Stimulated activated CD4-positive, alpha-beta T cell treated with anti-CD3 and anti-CD28 coated beads, TNF-alpha, amount 100 ng/mL, for 1 hour (primary cell): Measurements from ENCODE around the gene SSC4D.
"Not testable (repeated sequence)": the region's sequence is repeated elsewhere in the genome, so short reads cannot be mapped to it uniquely, and the experiment has no call there.

Experiments
- DNase-seq, 3 donors: peaks; one replicate each; pipeline ENCODE4 v3.0.0-alpha.2; 2020; ENCODE audit warnings: low read depth in 3 of 3, low spot score in 1 of 3

SSC4D gene

DNA sequence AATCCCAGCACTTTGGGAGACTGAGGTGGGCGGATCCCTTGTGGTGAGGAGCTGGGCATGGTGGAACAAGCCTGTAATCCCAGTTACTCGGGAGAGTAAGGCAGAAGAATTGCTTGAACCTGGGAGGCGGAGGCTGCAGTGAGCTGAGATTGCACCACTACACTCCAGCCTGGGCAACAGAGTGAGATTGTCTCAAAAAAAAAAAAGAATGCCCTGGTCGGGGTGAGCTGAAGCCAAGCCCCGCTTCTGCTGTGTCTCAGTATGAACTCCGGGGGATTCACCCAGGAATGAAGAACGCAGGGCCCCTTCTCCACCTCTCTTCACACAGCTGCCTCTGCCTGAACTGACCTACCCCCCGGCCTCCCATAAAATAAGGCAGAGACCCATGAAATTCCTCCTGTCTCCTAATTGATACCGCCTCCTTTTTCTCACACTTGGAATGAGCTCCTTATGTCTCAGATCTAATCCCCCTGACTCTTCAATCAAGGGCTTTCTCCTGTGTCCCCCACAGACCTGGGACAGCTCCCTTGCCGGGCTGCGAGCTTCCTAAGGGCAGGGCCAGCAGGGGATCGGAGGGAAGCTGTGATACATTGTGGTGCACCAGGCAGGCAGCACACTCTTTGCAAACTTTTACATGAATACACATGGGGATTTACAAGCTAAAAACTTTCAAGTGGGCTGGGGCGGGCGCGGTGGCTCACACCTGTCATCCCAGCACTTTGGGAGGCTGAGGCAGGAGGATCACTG lies 14.3 kb upstream of the SSC4D start:
- DNase-seq = no peak

GRCh38 chr7:76421097-76421496 lies 11.6 kb upstream of the SSC4D start:
- not testable (repeated sequence) for DNase-seq

- DNase-seq = not testable (repeated sequence)
Observed at GRCh38 chr7:76417654-76418310, 8.3 kb upstream of the SSC4D start.

- no peak for DNase-seq
Observed at GRCh38 chr7:76412249-76412648, 2.8 kb upstream of the SSC4D start.

DNA sequence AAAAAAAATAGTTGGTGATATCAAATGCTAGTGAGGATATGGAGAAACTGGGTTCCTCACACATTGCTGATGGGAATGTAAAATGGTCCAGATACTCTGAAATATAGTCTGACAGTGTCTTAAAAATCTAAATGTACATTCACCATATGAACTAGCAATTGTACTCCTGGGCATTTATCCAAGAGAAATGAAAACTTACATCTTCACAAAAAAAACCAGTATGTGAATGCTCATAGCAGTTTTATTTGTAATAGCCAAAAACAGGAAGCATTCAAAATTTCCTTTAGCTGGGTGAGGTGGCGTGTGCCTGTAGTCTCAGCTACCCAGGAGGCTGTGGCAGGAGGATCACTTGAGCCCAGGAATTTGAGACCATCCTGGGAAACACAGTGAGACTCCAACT lies 2.1 kb upstream of the SSC4D start:
- no peak for DNase-seq

DNA sequence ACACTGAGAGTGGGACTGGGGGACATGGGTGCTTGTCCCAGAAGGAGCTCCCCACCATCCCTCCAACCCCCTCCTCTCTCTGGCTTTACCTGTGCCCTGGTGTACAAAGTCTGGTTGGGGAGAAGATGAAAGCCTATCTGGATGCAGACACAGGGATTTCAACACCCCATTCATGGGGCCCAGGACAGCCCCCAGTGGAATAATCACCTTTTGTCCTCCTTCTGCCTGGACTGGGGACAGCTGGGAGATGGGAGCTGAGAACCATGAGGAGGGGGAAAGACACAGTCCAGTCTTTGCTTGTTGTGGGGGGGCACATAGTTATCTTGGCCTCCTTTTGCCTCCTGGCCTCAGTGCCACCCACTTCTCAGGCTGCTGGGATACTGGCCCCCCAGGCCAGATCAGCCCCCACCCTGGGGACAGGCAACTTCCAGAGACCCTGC lies 1.4 kb downstream of the SSC4D start:
- no peak for DNase-seq

DNA sequence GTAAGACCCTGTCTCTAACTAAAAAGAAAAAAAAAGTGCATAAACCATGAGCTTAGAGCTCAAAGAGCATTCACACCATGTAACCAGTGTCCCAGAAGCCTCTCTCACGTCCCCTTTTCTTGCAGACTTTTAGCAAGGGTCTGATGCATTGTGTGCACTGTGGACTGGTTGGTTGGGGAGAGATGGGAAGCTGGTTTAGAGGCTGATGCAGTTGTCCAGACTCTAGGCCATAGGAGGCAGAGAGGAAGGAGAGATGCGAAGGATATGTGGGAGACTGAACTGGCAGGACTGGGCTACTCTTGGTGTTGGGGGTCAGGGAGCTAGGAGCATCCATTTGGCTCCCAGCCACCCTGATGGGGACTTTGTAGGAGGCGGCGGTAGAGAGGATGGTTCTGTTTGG lies 1.8 kb downstream of the SSC4D start:
- DNase-seq = no peak

DNA sequence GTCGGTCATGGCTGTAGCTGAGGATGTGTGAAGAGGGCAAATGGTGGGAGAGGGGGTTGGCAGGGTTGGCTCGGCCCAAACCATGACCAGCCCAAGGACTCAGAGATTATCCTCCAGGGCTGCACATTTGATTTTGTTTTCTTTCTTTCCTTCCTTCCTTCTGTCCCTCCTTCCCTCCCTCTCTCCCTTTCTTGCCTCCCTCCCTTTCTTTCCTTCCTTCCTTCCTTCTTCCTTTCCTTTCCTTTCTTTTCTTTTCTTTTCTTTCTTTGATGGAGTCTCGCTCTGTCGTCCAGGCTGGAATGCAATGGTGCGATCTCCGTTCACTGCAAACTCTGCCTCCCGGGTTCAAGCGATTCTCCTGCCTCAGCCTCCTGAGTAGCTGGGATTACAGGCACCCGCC lies 3.8 kb downstream of the SSC4D start:
- no peak for DNase-seq

DNA sequence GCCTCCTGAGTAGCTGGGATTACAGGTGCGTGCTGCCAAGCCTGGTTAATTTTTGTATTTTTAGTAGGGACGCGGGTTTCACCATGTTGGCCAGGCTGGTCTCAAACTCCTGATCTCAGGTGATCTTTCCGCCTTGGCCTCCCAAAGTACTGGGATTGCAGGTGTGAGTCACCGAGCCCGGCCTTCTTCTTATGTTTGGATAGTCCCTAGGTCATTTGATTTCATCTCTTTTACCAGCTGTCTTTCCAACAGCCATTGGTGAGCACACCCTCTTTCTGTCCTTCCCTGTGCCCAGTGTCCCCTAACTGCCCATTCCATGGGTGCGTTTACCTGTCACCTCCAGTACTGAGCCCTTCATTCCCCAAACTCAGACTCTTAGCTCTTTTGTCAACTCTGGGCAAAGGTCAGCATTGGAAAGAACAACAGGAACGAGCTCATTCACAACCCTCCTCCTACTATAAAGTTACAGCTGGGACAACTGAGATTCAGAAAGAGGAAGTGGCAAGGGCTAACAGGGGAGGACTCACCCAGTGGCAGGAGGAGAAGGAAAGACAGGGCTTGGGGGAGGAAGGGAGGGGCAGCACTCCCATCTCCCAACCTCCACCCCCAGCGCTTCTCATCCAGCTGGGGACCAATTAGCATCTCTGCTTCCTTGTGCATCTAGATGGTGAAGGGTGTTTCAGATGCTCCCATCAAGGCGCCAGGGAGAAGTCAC lies 5.6 kb downstream of the SSC4D start:
- DNase-seq = no peak

- not testable (repeated sequence) for DNase-seq
Observed at GRCh38 chr7:76403097-76403496, 6.4 kb downstream of the SSC4D start.

- DNase-seq = no peak
Observed at GRCh38 chr7:76400248-76400647, 9.2 kb downstream of the SSC4D start.

- DNase-seq = peak; percentile 49 to 86 (median 60)
Observed at GRCh38 chr7:76397409-76398183, 11.9 kb downstream of the SSC4D start.

GRCh38 chr7:76396864-76397263 lies 12.6 kb downstream of the SSC4D start:
- DNase-seq = no peak

DNA sequence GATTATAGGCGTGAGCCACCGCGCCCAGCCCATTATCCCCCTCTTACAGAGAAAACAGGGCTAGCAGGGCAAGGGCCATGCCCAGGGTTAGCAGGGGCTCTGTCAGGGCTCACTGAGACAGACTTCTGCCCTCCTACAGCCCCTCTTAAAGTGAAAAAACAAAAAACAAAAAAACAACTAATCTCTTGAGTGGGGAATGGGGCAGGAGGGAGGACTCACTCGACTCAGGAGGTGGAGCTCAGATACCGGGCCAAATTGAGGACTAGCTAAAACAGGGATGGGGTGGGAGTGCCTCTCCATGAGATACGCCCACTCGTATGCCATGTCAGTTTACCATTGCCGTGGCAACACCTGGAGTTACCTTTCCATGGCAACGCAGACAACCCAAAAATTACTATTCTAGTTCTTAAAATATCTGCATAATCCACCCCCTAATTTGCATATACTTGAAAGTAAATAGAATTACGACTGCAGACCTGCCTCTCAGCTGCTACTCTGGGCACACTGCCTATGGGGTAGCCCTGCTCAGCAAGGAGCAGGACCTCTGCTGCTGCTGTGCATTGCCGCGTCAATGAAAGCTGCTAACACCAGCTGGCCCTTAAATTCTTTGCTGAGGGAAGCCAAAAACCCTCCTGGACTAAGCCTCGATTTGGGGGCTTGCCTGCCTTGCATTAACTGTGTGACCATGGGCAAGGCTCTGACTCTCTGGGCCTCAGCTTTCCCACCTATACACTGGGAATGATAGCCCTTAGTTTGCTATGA lies 13.4 kb downstream of the SSC4D start:
- no peak for DNase-seq

GRCh38 chr7:76395605-76395964 lies 13.9 kb downstream of the SSC4D start:
- not testable (repeated sequence) for DNase-seq

DNA sequence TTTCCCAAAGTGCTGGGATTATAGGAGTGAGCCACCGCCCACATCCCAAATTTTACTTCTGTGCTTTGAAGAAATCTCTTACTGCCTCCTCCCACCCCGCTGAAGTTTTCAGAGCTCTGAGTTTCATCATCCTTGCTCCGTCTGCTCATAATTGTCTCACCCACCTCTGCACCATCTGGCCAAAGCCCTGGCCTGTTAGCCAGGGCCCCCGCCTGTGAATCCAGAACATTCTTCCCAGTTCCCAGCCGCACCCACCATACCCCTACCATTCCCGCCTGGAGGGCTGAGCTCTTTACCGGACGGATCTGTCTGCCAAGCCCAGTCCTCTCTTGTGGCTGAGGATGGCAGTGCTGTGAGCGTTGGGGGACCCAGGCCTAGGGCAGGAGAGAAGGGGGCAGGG lies 14.5 kb downstream of the SSC4D start:
- no peak for DNase-seq

DNA sequence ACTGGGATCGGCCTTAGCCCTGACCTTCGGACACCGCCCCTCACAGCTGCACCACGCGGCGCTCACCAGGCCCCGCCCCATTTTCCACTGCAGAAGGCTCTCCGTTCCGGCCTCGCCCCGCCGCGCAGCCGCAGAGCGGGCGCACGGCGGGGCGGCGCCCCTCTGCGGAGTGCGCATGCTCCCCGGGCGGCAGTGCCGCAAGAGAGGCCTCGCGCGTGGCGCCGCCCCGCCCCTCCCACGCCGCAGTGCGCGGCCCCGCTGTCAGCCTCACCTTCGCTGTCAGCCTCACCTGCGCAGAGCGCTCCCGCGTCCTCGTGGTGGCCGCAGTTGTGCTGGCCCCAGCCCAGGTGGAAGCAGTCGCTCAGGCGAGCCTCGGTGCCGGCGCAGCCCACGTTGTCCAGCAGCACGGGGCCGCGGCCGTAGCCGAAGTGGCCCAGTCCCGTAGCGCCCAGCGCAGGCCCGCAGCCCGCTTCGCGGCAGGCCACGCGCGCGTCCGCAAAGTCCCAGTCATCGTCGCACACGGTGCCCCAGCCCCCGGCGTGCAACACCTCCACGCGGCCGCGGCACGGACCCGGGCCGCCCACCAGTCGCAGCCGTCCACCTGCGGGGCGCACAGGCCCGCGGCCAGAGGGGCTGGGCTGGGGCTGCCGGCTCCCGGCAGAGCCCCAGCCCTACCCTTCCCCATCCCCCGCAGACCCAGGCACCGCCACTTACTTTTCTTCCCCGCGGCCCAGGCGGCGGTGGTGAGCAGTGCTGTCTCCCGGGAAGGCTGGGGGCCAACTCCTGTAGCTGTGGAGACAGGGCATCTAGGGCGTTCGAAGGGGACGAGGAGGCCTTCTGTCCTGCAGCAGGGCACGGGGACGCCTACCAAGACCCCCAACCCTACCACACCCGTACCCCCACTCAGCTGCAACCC lies 16.1 kb downstream of the SSC4D start:
- DNase-seq = peak; percentile 72 to 88 (median 88)

DNA sequence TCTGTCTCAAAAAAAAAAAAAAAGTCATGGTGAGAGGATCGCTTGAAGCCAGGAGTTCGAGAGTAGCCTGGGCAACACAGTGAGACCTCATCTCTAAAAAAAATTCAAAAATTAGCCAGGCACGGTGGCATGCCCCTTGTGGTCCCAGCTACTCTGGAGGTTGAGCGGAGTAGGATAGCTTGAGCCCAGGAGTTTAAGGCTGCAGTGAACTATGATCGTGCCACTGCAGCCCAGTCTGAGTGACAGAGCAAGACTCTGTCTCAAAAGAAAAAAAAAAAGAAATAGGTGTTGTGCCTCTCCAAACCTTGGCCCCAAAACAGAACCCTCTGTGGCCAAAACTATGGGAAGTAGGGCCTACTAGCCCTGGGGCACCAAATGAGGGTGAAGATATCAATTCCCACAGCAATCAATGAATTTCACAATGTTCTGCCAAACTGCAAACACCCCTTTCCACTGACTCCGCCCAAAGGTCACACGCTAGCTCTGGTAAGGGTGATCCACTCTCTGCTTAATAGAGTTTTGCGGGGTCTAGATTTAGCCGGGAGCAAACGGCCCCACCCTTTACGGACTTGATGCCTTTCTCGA lies 16.9 kb downstream of the SSC4D start:
- DNase-seq = no peak

DNA sequence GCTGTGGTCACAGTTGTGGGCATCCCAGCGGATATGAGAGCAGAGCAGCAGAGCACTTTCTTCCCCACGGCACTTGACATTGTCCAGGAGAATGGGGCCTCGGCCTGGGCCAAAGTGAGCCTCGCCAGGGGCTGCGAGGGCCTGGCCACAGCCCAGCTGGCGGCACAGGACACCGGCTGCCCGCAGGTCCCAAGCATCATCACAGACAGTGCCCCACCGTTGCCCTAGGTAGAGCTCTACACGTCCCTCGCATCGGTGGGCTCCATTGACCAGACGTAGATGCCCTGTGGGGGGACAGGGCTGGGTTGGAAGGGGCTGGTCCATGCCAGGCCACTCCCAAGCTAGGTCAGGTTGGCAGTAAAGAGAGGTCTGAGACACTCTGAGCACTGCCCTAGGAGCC lies 19.4 kb downstream of the SSC4D start:
- DNase-seq = no peak
